Uterus (tissue), 4 donors: ENCODE results near the gene CCDC170. TPM values are rescaled to one million over a fixed set of nuclear protein-coding genes. Genes with fewer than 3 reads are reported as not detected.

Experiments used
- DNase-seq, 2 donors: peaks; one replicate each; pipeline ENCODE4 v3.0.0-alpha.2; 2019 to 2020
- H3K27ac ChIP-seq, 2 donors: fragments of 200-600 bp; sonication (generic); 1 replicate in 1 of 2; 2 replicates in 1 of 2; pipeline ENCODE4 v1.5.1; 2016 to 2018
- H3K27me3 ChIP-seq, 2 donors: fragments of 200-600 bp; sonication (generic); one replicate each; pipeline ENCODE4 v1.5.1; 2018 to 2019; ENCODE audit warnings: control low read depth in 1 of 2
- H3K36me3 ChIP-seq, 2 donors: fragments of 200-600 bp; sonication (generic); one replicate each; pipeline ENCODE4 v1.5.1; 2019; ENCODE audit warnings: control low read depth in 1 of 2
- H3K4me1 ChIP-seq, 2 donors: fragments of 200-600 bp; sonication (generic); one replicate each; pipeline ENCODE4 v1.5.1; 2018 to 2019; ENCODE audit warnings: control low read depth in 1 of 2
- H3K4me3 ChIP-seq, 2 donors: fragments of 200-600 bp; sonication (generic); 1 replicate in 1 of 2; 2 replicates in 1 of 2; pipeline ENCODE4 v1.5.1; 2018 to 2019; ENCODE audit warnings: mild to moderate bottlenecking in 1 of 2
- H3K9me3 ChIP-seq, 2 donors: fragments of 200-600 bp; sonication (generic); one replicate each; pipeline ENCODE4 v1.5.1; 2019; ENCODE audit warnings: control low read depth in 1 of 2
- CTCF ChIP-seq, 4 experiments: fragments of 200-600 bp in 2 of 4; fragments of 450-650 bp in 2 of 4; sonication (generic) in 2 of 4; IDR thresholded peaks; one replicate each; pipeline ENCODE4 v1.5.1; 2016 to 2019; ENCODE audit warnings: antibody characterized with exemption in 4 of 4, mild to moderate bottlenecking in 2 of 4, moderate library complexity in 1 of 4
- POLR2A ChIP-seq, 2 donors: fragments of 450-650 bp; IDR thresholded peaks; one replicate each; pipeline ENCODE4 v1.6.1; 2016; ENCODE audit warnings: antibody characterized with exemption in 2 of 2, mild to moderate bottlenecking in 1 of 2, moderate library complexity in 1 of 2
- intact Hi-C: fragments of 100-400 bp; cut with DNase I; formaldehyde crosslinking; loops from one replicate; pipeline ENCODE4 v1.15.1; 2023; ENCODE audit warnings: low total_unique reads
- total RNA-seq, 4 donors: library from RNA; depleted of rRNA in 3 of 4; stranded (reverse); fragments of >200 nt in 3 of 4; gene quantifications; one replicate each; pipeline versions ENCODE4 v1.1.0 to v1.2.4, GENCODE V29; 2014 to 2023
- donor health status: DM: yes; HTN: yes; CAD: no.

The CCDC170 gene
- total RNA-seq, 4 donors from 2014 or later, result 0.29 to 14.2 (median 4.1) TPM

GRCh38 chr6:151482290-151482689 is 11.5 kb upstream of the CCDC170 start:
- intact Hi-C loops, result no loop called here
- Histone ChIP-seq H3K4me1 (no peaks in the 10 kb centered on the region), H3K4me3 (peak overlapping the region; percentile 5 to 9), H3K9me3 (no peaks in the 10 kb centered on the region), H3K36me3 (no peaks in the 10 kb centered on the region), H3K27me3 (no peaks in the 10 kb centered on the region), H3K27ac (peak overlapping the region; percentile 70 to 76)
- TF ChIP-seq POLR2A (IDR thresholded peaks at IDR 0.05), result no peak
- TF ChIP-seq CTCF (IDR thresholded peaks at IDR 0.05), result no peak
- DNase-seq, result no peak

GRCh38 chr6:151483994-151484393 is 9.8 kb upstream of the CCDC170 start:
- no peaks in the 10 kb centered on the region for H3K27me3 ChIP-seq
- H3K4me3 ChIP-seq, result no peak overlapping the region
- no peak for DNase-seq
- H3K36me3 ChIP-seq, result no peaks in the 10 kb centered on the region
- TF ChIP-seq CTCF (IDR thresholded peaks at IDR 0.05), result no peak
- TF ChIP-seq POLR2A (IDR thresholded peaks at IDR 0.05), result no peak
- no peaks in the 10 kb centered on the region for H3K9me3 ChIP-seq
- H3K4me1 ChIP-seq, result no peaks in the 10 kb centered on the region
- intact Hi-C loops, result no loop called here
- H3K27ac ChIP-seq, result no peak overlapping the region

- Histone ChIP-seq H3K9me3 (no peaks in the 10 kb centered on the region), H3K4me3 (no peak overlapping the region), H3K27ac (no peak overlapping the region), H3K36me3 (no peaks in the 10 kb centered on the region), H3K27me3 (no peaks in the 10 kb centered on the region), H3K4me1 (no peaks in the 10 kb centered on the region)
- DNase-seq, result no peak
- no peak for TF ChIP-seq POLR2A (IDR thresholded peaks at IDR 0.05)
- TF ChIP-seq CTCF (IDR thresholded peaks at IDR 0.05), result no peak
- intact Hi-C loops, result no loop called here
These were observed 5.6 kb upstream of the CCDC170 start for GRCh38 chr6:151488226-151488625.

- no peaks in the 10 kb centered on the region for H3K4me1 ChIP-seq
- TF ChIP-seq POLR2A (IDR thresholded peaks at IDR 0.05) (no peak), CTCF (IDR thresholded peaks at IDR 0.05) (no peak)
- H3K27me3 ChIP-seq, result no peaks in the 10 kb centered on the region
- no peak for DNase-seq
- intact Hi-C loops, result no loop called here
- H3K36me3 ChIP-seq, result no peaks in the 10 kb centered on the region
- H3K9me3 ChIP-seq, result no peaks in the 10 kb centered on the region
- no peak overlapping the region for H3K4me3 ChIP-seq
- no peak overlapping the region for H3K27ac ChIP-seq
These were observed 2.8 kb upstream of the CCDC170 start for GRCh38 chr6:151490996-151491395.

GRCh38 chr6:151493161-151493803 is 535 bp upstream of the CCDC170 start:
- no peak for DNase-seq
- no peaks in the 10 kb centered on the region for H3K9me3 ChIP-seq
- H3K36me3 ChIP-seq, result no peaks in the 10 kb centered on the region
- H3K27ac ChIP-seq, result peak overlapping the region; percentile 69 to 81
- no peaks in the 10 kb centered on the region for H3K4me1 ChIP-seq
- intact Hi-C loops, result no loop called here
- H3K4me3 ChIP-seq, result peak overlapping the region; percentile 69 to 72
- TF ChIP-seq CTCF (IDR thresholded peaks at IDR 0.05), result no peak
- TF ChIP-seq POLR2A (IDR thresholded peaks at IDR 0.05), result no peak
- H3K27me3 ChIP-seq, result no peaks in the 10 kb centered on the region
